ENCODE results near the gene CAMK2N2. TPM values are rescaled to one million over a fixed set of nuclear protein-coding genes. Genes with fewer than 3 reads are reported as not detected.

Gene CAMK2N2
- total and polyA plus RNA-seq, 9 of the 15 experiments (the other 6 are each of a cell fraction or from before 2014, with no cell fraction given) = 0.08 to 0.22 (median 0.11) TPM; not detected in 5

DNA sequence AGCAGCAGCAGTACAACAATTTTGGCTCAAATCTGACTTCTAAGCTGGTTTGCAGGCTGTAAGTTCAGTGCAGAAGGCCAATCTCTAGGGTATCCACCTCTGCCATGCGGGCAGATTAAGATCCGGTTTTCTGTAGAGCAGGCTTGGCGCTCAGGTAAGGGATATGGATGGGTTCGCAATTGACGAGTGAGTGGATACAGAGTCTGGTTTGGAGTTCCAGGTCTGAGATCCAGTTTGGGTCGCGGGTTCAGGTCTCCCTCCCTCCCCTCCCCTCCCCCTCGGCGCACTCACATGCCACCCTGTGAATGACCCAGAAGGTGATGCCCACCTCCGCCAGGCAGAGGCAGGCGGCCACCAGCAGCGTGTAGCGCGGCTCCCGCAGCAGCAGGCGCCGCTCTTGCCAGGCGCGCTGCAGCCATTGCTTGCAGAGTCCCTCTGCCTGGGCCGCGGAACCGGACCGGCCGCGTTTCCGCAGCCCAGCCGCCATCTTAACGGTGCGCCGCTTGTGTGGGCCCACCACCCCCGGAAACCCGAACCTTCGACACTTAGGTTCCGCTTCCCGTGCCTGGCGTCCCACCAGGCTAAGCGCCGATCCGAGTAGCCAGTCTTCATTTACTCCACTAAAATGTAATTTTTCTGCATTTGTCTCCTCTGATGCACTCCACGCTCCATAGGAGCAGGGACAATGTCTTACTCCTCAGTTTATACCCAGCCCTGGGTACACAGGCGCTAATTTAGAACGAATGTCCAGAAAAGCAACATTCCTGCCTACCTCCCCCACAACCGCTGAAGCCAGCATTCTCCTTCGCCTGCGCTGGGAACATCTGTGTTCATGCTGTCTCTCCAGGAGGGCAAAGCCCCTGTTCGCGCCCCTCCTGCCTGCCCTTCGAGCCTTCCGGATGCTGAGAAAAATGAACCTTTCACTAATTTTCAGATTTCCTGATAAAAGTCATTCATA is 12.6 kb downstream of the CAMK2N2 start, which contains the start of gene ALG3 (continued):
- TF ChIP-seq, protein P1, sequence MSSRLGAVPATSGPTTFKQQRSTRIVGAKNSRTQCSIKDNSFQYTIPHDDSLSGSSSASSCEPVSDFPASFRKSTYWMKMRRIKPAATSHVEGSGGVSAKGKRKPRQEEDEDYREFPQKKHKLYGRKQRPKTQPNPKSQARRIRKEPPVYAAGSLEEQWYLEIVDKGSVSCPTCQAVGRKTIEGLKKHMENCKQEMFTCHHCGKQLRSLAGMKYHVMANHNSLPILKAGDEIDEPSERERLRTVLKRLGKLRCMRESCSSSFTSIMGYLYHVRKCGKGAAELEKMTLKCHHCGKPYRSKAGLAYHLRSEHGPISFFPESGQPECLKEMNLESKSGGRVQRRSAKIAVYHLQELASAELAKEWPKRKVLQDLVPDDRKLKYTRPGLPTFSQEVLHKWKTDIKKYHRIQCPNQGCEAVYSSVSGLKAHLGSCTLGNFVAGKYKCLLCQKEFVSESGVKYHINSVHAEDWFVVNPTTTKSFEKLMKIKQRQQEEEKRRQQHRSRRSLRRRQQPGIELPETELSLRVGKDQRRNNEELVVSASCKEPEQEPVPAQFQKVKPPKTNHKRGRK (tag; IDR thresholded peaks at IDR 0.05) = peak; percentile 97
- TF ChIP-seq, protein P2, sequence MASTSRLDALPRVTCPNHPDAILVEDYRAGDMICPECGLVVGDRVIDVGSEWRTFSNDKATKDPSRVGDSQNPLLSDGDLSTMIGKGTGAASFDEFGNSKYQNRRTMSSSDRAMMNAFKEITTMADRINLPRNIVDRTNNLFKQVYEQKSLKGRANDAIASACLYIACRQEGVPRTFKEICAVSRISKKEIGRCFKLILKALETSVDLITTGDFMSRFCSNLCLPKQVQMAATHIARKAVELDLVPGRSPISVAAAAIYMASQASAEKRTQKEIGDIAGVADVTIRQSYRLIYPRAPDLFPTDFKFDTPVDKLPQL (IDR thresholded peaks at IDR 0.05; ENCODE audit: extremely low read depth, insufficient read length) = no peak
- TF ChIP-seq HMG20A (CRISPR knock-in tag; conservative IDR thresholded peaks at IDR 0.05) = no peak
- no peak for TF ChIP-seq FOXJ3 (CRISPR knock-in tag; IDR thresholded peaks at IDR 0.05)
- peak; percentile 97 for TF ChIP-seq MYC (IDR thresholded peaks at IDR 0.05; ENCODE audit: low read depth, low read length)
- peak; percentile 78; the same call in 1 of the 2 replicates for TF ChIP-seq MYC (CRISPR knock-in tag; IDR thresholded peaks at IDR 0.05; ENCODE audit: borderline replicate concordance, low read depth)
- peak; percentile 99 for TF ChIP-seq TAF1 (IDR thresholded peaks at IDR 0.05; ENCODE audit: control insufficient read depth, extremely low read depth, insufficient read depth, low read length, severe bottlenecking)
- TF ChIP-seq ZNF311 (CRISPR knock-in tag; IDR thresholded peaks at IDR 0.05) = 0 out of 2 replicates have a peak, but pooled peaks have one; percentile 31
- TF ChIP-seq MAZ (CRISPR knock-in tag; conservative IDR thresholded peaks at IDR 0.05 in 1 of 2, IDR thresholded peaks at IDR 0.05 in 1 of 2) = peak; percentile 63 to 87; a peak in 3 of 4 replicates
- TF ChIP-seq RCOR1 (IDR thresholded peaks at IDR 0.05; ENCODE audit: borderline replicate concordance in 1 of 2, low read depth in 2 of 2, low read length in 2 of 2) = 0 out of 4 replicates have a peak, but pooled peaks of 1 of the 2 experiments have one; percentile 6
- TF ChIP-seq ZKSCAN1 (IDR thresholded peaks at IDR 0.05; ENCODE audit: low read depth, low read length) = 0 out of 2 replicates have a peak, but pooled peaks have one; percentile 41
- TF ChIP-seq RBM14 (IDR thresholded peaks at IDR 0.05; ENCODE audit: borderline replicate concordance, insufficient read depth, low read depth, low read length) = no peak
- TF ChIP-seq E2F3 (CRISPR knock-in tag; IDR thresholded peaks at IDR 0.05) = 0 out of 2 replicates have a peak, but pooled peaks have one; percentile 25
- TF ChIP-seq STAT5B (CRISPR knock-in tag; IDR thresholded peaks at IDR 0.05) = no peak
- TF ChIP-seq ZNF717 (CRISPR knock-in tag; IDR thresholded peaks at IDR 0.05) = no peak
- TF ChIP-seq ZNF41 (CRISPR knock-in tag; conservative IDR thresholded peaks at IDR 0.05) = no peak
- TF ChIP-seq, protein P3, sequence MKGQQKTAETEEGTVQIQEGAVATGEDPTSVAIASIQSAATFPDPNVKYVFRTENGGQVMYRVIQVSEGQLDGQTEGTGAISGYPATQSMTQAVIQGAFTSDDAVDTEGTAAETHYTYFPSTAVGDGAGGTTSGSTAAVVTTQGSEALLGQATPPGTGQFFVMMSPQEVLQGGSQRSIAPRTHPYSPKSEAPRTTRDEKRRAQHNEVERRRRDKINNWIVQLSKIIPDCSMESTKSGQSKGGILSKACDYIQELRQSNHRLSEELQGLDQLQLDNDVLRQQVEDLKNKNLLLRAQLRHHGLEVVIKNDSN (CRISPR knock-in tag; IDR thresholded peaks at IDR 0.05) = no peak
- TF ChIP-seq ZNF699 (CRISPR knock-in tag; IDR thresholded peaks at IDR 0.05; ENCODE audit: insufficient replicate concordance) = no peak
- TF ChIP-seq RBBP5 (IDR thresholded peaks at IDR 0.05; ENCODE audit: borderline replicate concordance, insufficient read depth, low read length, poor library complexity, severe bottlenecking) = peak; percentile 97
- TF ChIP-seq CTCF (IDR thresholded peaks at IDR 0.05 in 2 of 3, conservative IDR thresholded peaks at IDR 0.05 in 1 of 3; ENCODE audit: insufficient read depth in 2 of 3, low read depth in 1 of 3, low read length in 3 of 3) = no peak
- TF ChIP-seq NCOR1 (IDR thresholded peaks at IDR 0.05) = peak; percentile 50; the same call in 1 of the 2 replicates

Measured in K562 (cell line).